Astrocyte (in vitro differentiated cells and primary cell): ENCODE results near the gene P4HB. TPM values are rescaled to one million over a fixed set of nuclear protein-coding genes. Genes with fewer than 3 reads are reported as not detected.
A peak's percentile ranks its signal among the peaks of the same experiment; 100 is the strongest.

Experiments used
- DNase-seq: peaks from one replicate; pipeline ENCODE4 v3.0.0-alpha.2; 2010; ENCODE audit warnings: low read depth
- FAIRE-seq: peaks from 2 replicates; lab custom pipeline; 2011; peaks lifted over from hg19 to GRCh38; lab: Jason Lieb, UNC
- H2AFZ ChIP-seq: 2 replicates; pipeline ENCODE4 v1.6.0; 2012; ENCODE audit warnings: low read depth, low read length, inconsistent platforms
- H3K27ac ChIP-seq: 2 replicates; pipeline ENCODE4 v1.5.1; 2011; ENCODE audit warnings: low read depth, low read length, inconsistent platforms
- H3K27me3 ChIP-seq: 2 replicates; pipeline ENCODE4 v1.6.0; 2011; ENCODE audit warnings: low read length, inconsistent platforms; ENCODE audit not compliant: insufficient read depth
- H3K36me3 ChIP-seq: 2 replicates; pipeline ENCODE4 v1.5.1; 2011; ENCODE audit warnings: low read length, inconsistent platforms; ENCODE audit not compliant: insufficient read depth
- H3K4me1 ChIP-seq: 2 replicates; pipeline ENCODE4 v1.5.1; 2011; ENCODE audit warnings: low read length, inconsistent platforms; ENCODE audit not compliant: insufficient read depth
- H3K4me2 ChIP-seq: 2 replicates; pipeline ENCODE4 v1.6.0; 2012; ENCODE audit warnings: low read length, inconsistent platforms
- H3K4me3 ChIP-seq: 2 replicates; pipeline ENCODE4 v1.5.1; 2011; ENCODE audit warnings: low read depth, mild to moderate bottlenecking, low read length, inconsistent platforms; ENCODE audit not compliant: insufficient read depth
- H3K79me2 ChIP-seq: 2 replicates; pipeline ENCODE4 v1.6.0; 2012; ENCODE audit warnings: mild to moderate bottlenecking, low read length, inconsistent platforms; ENCODE audit not compliant: insufficient read depth
- H3K9ac ChIP-seq: 2 replicates; pipeline ENCODE4 v1.6.0; 2012; ENCODE audit warnings: mild to moderate bottlenecking, low read length, inconsistent platforms
- H3K9me3 ChIP-seq: 2 replicates; pipeline ENCODE4 v1.5.1; 2012; ENCODE audit warnings: low read depth, mild to moderate bottlenecking, low read length, inconsistent platforms; ENCODE audit not compliant: insufficient read depth
- H4K20me1 ChIP-seq: 2 replicates; pipeline ENCODE4 v1.6.0; 2012; ENCODE audit warnings: low read length, inconsistent platforms; ENCODE audit not compliant: insufficient read depth
- H3K27ac Mint-ChIP-seq: one replicate; pipeline ENCODE4 v1.8.0; 2021; ENCODE audit warnings: mild to moderate bottlenecking, mixed read lengths; ENCODE audit not compliant: unreplicated experiment
- H3K27me3 Mint-ChIP-seq: one replicate; pipeline ENCODE4 v1.8.0; 2021; ENCODE audit warnings: low read depth, mixed read lengths; ENCODE audit not compliant: unreplicated experiment
- H3K36me3 Mint-ChIP-seq: one replicate; pipeline ENCODE4 v1.8.0; 2021; ENCODE audit warnings: low read depth, mixed read lengths; ENCODE audit not compliant: unreplicated experiment
- H3K4me1 Mint-ChIP-seq: one replicate; pipeline ENCODE4 v1.8.0; 2021; ENCODE audit warnings: low read depth, mixed read lengths; ENCODE audit not compliant: unreplicated experiment
- H3K4me3 Mint-ChIP-seq: one replicate; pipeline ENCODE4 v1.8.0; 2021; ENCODE audit warnings: mild to moderate bottlenecking, moderate library complexity, mixed read lengths; ENCODE audit not compliant: unreplicated experiment
- H3K9me3 Mint-ChIP-seq: one replicate; pipeline ENCODE4 v1.8.0; 2021; ENCODE audit warnings: mild to moderate bottlenecking, mixed read lengths; ENCODE audit not compliant: unreplicated experiment
- CTCF ChIP-seq: IDR thresholded peaks from 2 replicates; pipeline ENCODE4 v1.5.1; 2011; ENCODE audit warnings: low read depth, mild to moderate bottlenecking, inconsistent platforms, low read length, moderate library complexity; ENCODE audit not compliant: insufficient read depth
- EZH2 ChIP-seq: IDR thresholded peaks from 2 replicates; pipeline ENCODE4 v1.6.1; 2012; ENCODE audit warnings: mild to moderate bottlenecking, low read length, inconsistent platforms; ENCODE audit not compliant: insufficient read depth
- total RNA-seq: library from RNA; stranded (reverse); gene quantifications from 2 replicates; pipeline ENCODE4 v1.2.1, GENCODE V29; 2021

The P4HB gene
- total RNA-seq, 1 donor from 2014 or later = 1,268 TPM

GRCh38 chr17:81834831-81835267 is 25.5 kb downstream of the P4HB start, which contains the start of gene PPP1R27:
Gene PPP1R27, minus strand, starts transcription at chr17:81835050. Its CDS starts 97 bp downstream, at chr17:81834953.
- Histone ChIP-seq H3K4me2 (peak within 1 kb of the TSS; percentile 96), H3K79me2 (peaks cover 27% of the 10 kb centered on the region), H3K27ac (no peak within 1 kb of the TSS), H4K20me1 (peaks cover 18% of the 10 kb centered on the region), H3K9ac (peak within 1 kb of the TSS; percentile 95), H3K27me3 (no peaks in the 10 kb centered on the region), H3K9me3 (no peaks in the 10 kb centered on the region), H3K4me1 (peaks cover 17% of the 10 kb centered on the region), H3K36me3 (no peaks in the 10 kb centered on the region), H2AFZ (peak within 1 kb of the TSS; percentile 62), H3K4me3 (peak within 1 kb of the TSS; percentile 69)
- H3K4me1 Mint-ChIP-seq = peaks cover 3% of the 10 kb centered on the region
- TF ChIP-seq EZH2 = no peak
- TF ChIP-seq CTCF = no peak
- H3K27ac Mint-ChIP-seq = peak within 1 kb of the TSS; percentile 95
- H3K4me3 Mint-ChIP-seq = peak within 1 kb of the TSS; percentile 89
- H3K9me3 Mint-ChIP-seq = peaks cover 1% of the 10 kb centered on the region
- H3K36me3 Mint-ChIP-seq = peaks cover 2% of the 10 kb centered on the region
- FAIRE-seq = no peak
- no peak for DNase-seq
- no peaks in the 10 kb centered on the region for H3K27me3 Mint-ChIP-seq

GRCh38 chr17:81833921-81834830 is 26.2 kb downstream of the P4HB start:
- H3K36me3 ChIP-seq = no peaks in the 10 kb centered on the region
- peak overlapping the region; percentile 95 for H3K27ac Mint-ChIP-seq
- H3K4me3 Mint-ChIP-seq = peak overlapping the region; percentile 89
- peaks cover 6% of the 10 kb centered on the region for H3K4me1 Mint-ChIP-seq
- peak overlapping the region; percentile 93 for H3K27ac ChIP-seq
- peaks cover 33% of the 10 kb centered on the region for H3K79me2 ChIP-seq
- FAIRE-seq (no peak), DNase-seq (no peak)
- peak overlapping the region; percentile 95 for H3K9ac ChIP-seq
- H3K27me3 ChIP-seq = no peaks in the 10 kb centered on the region
- TF ChIP-seq CTCF (no peak), EZH2 (no peak)
- peaks cover 1% of the 10 kb centered on the region for H3K9me3 Mint-ChIP-seq
- H3K9me3 ChIP-seq = no peaks in the 10 kb centered on the region
- H4K20me1 ChIP-seq = peaks cover 25% of the 10 kb centered on the region
- peak overlapping the region; percentile 62 for H2AFZ ChIP-seq
- H3K4me3 ChIP-seq = peak overlapping the region; percentile 69
- H3K4me2 ChIP-seq = peak overlapping the region; percentile 96
- peaks cover 2% of the 10 kb centered on the region for H3K36me3 Mint-ChIP-seq
- H3K4me1 ChIP-seq = peaks cover 17% of the 10 kb centered on the region
- H3K27me3 Mint-ChIP-seq = no peaks in the 10 kb centered on the region
